ENCODE data around the gene SAMD9L.

Gene SAMD9L

DNA sequence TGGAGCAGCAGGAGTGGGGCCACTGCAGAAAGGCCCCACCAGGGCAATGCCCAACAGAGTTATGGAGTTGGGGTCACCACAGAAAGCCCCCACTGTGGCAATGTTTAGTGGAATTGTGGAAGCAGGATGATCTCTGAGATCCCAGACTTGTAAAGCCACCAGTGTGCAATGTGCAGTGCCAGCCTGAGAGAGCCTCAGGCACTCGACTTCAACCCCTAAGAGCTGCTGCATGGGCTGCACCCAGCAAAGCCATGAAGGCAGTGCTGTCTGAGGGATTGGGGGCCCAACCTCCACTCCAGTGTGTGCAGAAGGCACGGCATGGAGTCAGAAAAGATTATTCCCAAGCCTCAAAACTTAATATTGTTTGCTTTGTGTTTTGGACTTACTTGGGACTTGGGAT, 50.8 kb downstream of the SAMD9L start:
- no peak overlapping the region for H3K4me3 ChIP-seq (ENCODE audit: insufficient read depth in 1 of 2, low read depth in 1 of 2, low read length in 2 of 2)
- H3K9ac ChIP-seq (ENCODE audit: low read length): no peak overlapping the region
- no peak for DNase-seq
- H3K27me3 ChIP-seq (ENCODE audit: control insufficient read depth in 1 of 2, insufficient read depth in 1 of 2, low read length in 2 of 2): peaks cover 0 to 16% of the 10 kb centered on the region in 2 experiments
- H3K4me1 ChIP-seq (ENCODE audit: control insufficient read depth, insufficient read depth, low read depth, low read length): no peaks in the 10 kb centered on the region
- no peak overlapping the region for H4K8ac ChIP-seq (ENCODE audit: low read length)
- no peak overlapping the region for H2BK12ac ChIP-seq (ENCODE audit: low read length in 2 of 2)
- no peak overlapping the region for H2BK5ac ChIP-seq (ENCODE audit: low read depth, low read length, poor library complexity, severe bottlenecking)
- H3K27ac ChIP-seq (ENCODE audit: low read length, poor library complexity, severe bottlenecking): no peak overlapping the region
- H3K4ac ChIP-seq (ENCODE audit: low read depth in 1 of 2, low read length in 2 of 2): no peak overlapping the region
- H2AK5ac ChIP-seq (ENCODE audit: low read length, severe bottlenecking): no peak overlapping the region
- H3K79me1 ChIP-seq (replicated peaks; ENCODE audit: low read length, poor library complexity, severe bottlenecking): no peaks in the 10 kb centered on the region
- 78% methylated on average over 1 of the region's 2 CpGs for WGBS
- H3K9me3 ChIP-seq (ENCODE audit: control insufficient read depth, low read length): peaks cover 14% of the 10 kb centered on the region
- H3K23ac ChIP-seq (ENCODE audit: low read length in 2 of 2): no peak overlapping the region
- no peak overlapping the region for H3K18ac ChIP-seq (ENCODE audit: low read depth in 1 of 2, low read length in 2 of 2)
- no peak overlapping the region for H2BK120ac ChIP-seq (ENCODE audit: low read depth, low read length)
- H2BK15ac ChIP-seq (ENCODE audit: low read depth, poor library complexity, severe bottlenecking): no peak overlapping the region
- H3K14ac ChIP-seq (ENCODE audit: low read length in 2 of 2): no peak overlapping the region
- H3K4me2 ChIP-seq (ENCODE audit: low read length, poor library complexity, severe bottlenecking): no peak overlapping the region
- H3K36me3 ChIP-seq (ENCODE audit: control insufficient read depth in 1 of 2, insufficient read depth in 2 of 2, low read depth in 1 of 2, low read length in 2 of 2): no peaks in the 10 kb centered on the region
- no peak overlapping the region for H4K91ac ChIP-seq (ENCODE audit: low read length)
- H2AFZ ChIP-seq (ENCODE audit: low read depth, low read length): no peak overlapping the region

DNA sequence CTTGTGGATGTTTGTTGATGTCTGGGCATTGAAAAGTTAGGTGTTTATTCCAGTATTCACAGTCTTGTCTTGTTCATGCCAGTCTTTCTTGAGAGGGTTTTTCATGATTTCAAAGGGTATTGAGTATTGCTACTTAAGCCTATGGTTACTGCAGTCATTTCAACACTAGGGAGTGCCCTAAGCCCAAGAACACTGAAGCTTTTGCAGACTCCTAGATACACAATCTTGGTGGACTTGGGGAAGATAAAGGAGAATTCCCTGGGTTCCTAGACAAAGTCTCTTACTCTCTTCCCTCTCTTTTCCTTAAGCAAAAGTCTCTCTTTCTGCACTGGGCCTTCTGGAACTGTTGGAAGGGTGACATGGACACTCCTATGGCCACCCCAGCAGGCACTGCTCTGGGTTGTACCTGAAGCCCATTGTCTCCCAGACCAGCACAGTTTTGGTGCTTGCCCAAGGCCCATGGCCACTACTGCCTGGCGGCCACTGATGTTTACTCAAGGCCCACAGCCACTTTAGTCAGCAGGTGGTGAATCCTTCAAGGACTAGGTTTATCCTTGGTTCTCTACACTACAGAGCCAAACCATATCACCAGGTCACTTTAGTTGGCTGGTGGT, 55.3 kb downstream of the SAMD9L start:
- Histone ChIP-seq H3K36me3 (ENCODE audit: control insufficient read depth in 1 of 2, insufficient read depth in 2 of 2, low read depth in 1 of 2, low read length in 2 of 2) (no peaks in the 10 kb centered on the region), H3K27ac (ENCODE audit: low read length, poor library complexity, severe bottlenecking) (no peak overlapping the region)
- 31% methylated on average over 1 of the region's 1 CpG for WGBS

More for the DNA sequence above, 55.3 kb downstream of the SAMD9L start:
- peak; percentile 62 for DNase-seq
- H3K79me1 ChIP-seq (replicated peaks; ENCODE audit: low read length, poor library complexity, severe bottlenecking): no peaks in the 10 kb centered on the region
- no peak overlapping the region for H2BK120ac ChIP-seq (ENCODE audit: low read depth, low read length)
- H2AFZ ChIP-seq (ENCODE audit: low read depth, low read length): no peak overlapping the region
- no peak overlapping the region for H2BK12ac ChIP-seq (ENCODE audit: low read length in 2 of 2)
- no peak overlapping the region for H3K4me3 ChIP-seq (ENCODE audit: insufficient read depth in 1 of 2, low read depth in 1 of 2, low read length in 2 of 2)
- H2BK5ac ChIP-seq (ENCODE audit: low read depth, low read length, poor library complexity, severe bottlenecking): no peak overlapping the region
- no peak overlapping the region for H3K9ac ChIP-seq (ENCODE audit: low read length)
- no peak overlapping the region for H4K8ac ChIP-seq (ENCODE audit: low read length)
- peaks cover 4% of the 10 kb centered on the region for H3K9me3 ChIP-seq (ENCODE audit: control insufficient read depth, low read length)
- H3K27me3 ChIP-seq (ENCODE audit: control insufficient read depth in 1 of 2, insufficient read depth in 1 of 2, low read length in 2 of 2): peaks cover 0 to 10% of the 10 kb centered on the region in 2 experiments
- H3K4me1 ChIP-seq (ENCODE audit: control insufficient read depth, insufficient read depth, low read depth, low read length): no peaks in the 10 kb centered on the region
- no peak overlapping the region for H3K14ac ChIP-seq (ENCODE audit: low read length in 2 of 2)
- no peak overlapping the region for H4K91ac ChIP-seq (ENCODE audit: low read length)
- no peak overlapping the region for H2AK5ac ChIP-seq (ENCODE audit: low read length, severe bottlenecking)
- no peak overlapping the region for H2BK15ac ChIP-seq (ENCODE audit: low read depth, poor library complexity, severe bottlenecking)
- no peak overlapping the region for H3K4me2 ChIP-seq (ENCODE audit: low read length, poor library complexity, severe bottlenecking)
- no peak overlapping the region for H3K4ac ChIP-seq (ENCODE audit: low read depth in 1 of 2, low read length in 2 of 2)
- no peak overlapping the region for H3K23ac ChIP-seq (ENCODE audit: low read length in 2 of 2)
- no peak overlapping the region for H3K18ac ChIP-seq (ENCODE audit: low read depth in 1 of 2, low read length in 2 of 2)

All from mesenchymal stem cell (in vitro differentiated cells and primary cell).